HFF-Myc (cell line): ENCODE results near the gene ATP5F1A.
"Not testable (repeated sequence)": the region's sequence is repeated elsewhere in the genome, so short reads cannot be mapped to it uniquely, and the experiment has no call there.

Source experiments
- DNase-seq: peaks from one replicate; pipeline ENCODE4 v3.0.0-alpha.2; 2011; ENCODE audit warnings: low read depth; ENCODE audit errors: extremely low read depth
- H3K4me3 ChIP-seq: replicated peaks from 2 replicates; pipeline ENCODE4 v1.5.1; 2011; ENCODE audit warnings: low read depth, mild to moderate bottlenecking, control low read depth, low read length
- TF ChIP-seq, protein P1 (sequence below): IDR thresholded peaks from 2 replicates; pipeline ENCODE4 v1.5.1; 2012; ENCODE audit warnings: mild to moderate bottlenecking, low read depth, low read length, control low read depth; ENCODE audit errors: missing control alignments

Gene ATP5F1A

DNA sequence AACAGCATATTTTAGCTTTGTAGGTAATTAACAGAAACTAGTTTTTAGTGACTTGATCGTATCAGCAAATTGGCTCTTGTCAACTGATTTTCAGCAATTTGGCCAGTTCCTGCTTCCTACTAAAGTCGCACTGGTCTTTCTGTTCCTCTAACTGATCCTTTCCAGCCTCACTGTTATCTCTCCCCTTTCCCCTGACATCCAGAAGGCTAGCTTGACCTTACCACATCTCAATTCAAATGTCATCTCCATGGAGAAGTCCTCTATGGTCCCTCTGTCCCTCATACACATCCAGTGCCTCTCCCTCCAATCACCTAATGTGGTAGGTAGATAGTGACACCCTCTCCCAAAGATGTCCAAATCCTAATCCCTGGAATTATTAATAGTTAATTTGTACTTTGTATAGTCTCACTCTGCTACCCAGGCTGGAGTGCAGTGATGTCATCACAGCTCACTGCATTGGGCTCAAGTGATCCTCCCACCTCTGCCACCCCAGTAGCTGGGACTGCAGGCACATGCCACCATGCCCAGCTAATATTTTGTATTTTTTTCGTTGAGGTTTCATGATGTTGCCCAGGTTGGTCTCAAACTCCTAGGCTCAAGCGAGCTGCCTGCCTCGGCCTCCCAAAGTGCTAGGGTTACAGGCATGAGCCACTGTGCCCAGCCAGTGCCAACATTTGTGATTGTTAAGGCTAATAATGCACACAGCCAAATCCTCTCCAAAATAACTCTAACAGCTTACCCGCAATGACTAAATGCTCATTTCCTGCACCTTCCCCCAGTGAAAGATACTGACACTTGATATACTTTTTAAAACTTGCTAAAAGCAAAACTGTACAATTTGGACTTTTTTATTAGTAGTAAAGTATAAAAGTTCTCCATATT is 42.9 kb downstream of the ATP5F1A start:
- TF ChIP-seq, protein P1, sequence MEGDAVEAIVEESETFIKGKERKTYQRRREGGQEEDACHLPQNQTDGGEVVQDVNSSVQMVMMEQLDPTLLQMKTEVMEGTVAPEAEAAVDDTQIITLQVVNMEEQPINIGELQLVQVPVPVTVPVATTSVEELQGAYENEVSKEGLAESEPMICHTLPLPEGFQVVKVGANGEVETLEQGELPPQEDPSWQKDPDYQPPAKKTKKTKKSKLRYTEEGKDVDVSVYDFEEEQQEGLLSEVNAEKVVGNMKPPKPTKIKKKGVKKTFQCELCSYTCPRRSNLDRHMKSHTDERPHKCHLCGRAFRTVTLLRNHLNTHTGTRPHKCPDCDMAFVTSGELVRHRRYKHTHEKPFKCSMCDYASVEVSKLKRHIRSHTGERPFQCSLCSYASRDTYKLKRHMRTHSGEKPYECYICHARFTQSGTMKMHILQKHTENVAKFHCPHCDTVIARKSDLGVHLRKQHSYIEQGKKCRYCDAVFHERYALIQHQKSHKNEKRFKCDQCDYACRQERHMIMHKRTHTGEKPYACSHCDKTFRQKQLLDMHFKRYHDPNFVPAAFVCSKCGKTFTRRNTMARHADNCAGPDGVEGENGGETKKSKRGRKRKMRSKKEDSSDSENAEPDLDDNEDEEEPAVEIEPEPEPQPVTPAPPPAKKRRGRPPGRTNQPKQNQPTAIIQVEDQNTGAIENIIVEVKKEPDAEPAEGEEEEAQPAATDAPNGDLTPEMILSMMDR: no peak
- H3K4me3 ChIP-seq: no peak overlapping the region
- no peak for DNase-seq

DNA sequence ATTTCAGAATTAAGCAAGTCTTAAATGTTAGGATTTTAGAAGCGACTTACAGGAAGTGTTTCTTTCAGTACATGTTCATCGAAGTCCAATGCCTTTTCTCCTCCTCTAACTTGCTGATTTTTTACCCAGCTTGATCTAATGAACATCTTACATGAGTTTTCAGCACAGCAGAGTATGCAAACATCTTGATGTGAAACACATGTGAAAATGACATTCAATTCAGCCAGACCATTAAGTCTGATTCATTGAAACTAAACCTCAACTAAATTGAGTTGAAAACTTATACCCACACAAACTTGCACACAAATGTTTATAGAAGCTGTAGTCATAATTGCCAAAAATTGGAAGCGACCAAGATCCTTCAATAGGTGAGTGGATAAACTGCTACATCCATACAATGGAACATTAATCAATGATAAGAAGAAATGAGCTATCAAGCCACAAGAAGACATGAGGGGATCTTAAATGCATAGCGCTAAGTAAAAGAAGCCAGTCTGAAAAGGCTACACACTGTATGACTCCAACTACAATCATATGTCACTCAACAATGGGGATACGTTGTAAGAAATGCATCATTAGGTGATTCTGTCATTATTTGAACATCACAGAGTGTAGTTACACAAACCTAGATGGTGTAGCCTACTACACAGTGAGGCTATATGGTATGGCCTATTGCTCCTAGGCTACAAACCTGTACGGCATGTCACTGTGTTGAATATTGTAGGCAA is 44.6 kb downstream of the ATP5F1A start:
- DNase-seq: peak; percentile 67
- TF ChIP-seq, protein P1: no peak
- no peak overlapping the region for H3K4me3 ChIP-seq

DNA sequence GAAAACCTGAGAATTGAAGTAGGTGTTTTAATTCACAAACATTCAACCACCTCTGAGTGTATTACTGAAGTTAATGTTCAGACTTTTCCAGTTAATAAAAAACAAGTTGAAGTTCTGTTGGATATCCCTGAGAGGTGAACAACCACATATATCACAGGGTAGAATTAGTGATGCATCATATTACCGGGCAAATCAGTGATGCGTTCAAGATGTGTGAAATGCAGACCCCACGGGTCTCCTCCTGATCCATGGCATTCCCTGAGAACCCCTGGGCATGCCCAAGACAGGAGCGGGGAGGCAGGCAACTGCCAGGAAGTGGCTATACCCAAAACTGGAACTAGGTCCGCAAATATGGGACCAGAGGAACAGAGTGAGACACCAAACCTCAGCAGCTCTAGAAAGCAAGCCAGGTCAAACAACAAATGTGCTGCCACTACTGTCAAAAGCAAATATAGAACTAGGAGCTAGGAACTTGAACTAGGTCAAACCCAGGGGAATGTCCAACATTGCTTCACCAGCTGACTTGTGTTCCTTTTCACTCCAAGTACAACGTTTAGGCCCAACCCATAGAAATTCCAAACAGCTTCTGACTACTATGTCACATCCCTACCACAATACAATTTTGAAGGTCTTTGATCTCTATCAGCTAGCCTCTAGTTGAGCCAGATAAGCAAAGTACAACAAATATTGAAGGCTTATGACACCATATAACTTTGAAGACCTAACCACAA is 46.2 kb downstream of the ATP5F1A start:
- no peak for DNase-seq
- TF ChIP-seq, protein P1: no peak

DNA sequence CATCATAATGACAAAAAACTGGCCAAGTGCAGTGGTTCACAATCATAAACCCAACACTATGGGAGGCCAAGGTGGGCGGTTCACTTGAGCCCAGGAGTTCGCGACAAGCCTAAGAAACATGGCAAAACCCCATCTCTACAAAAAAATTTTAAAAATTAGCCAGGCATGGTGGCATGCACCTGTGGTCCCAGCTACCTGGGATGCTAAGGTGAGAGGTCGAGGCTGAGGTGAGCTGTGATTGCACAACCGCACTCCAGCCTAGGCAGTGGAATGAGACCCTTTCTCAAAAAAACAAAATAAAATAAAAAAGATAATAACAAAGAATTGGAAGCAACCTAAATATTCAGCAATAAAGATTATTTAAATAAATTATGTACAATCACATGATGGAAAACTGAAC is 47.8 kb downstream of the ATP5F1A start:
- DNase-seq: no peak
- no peak overlapping the region for H3K4me3 ChIP-seq
- TF ChIP-seq, protein P1: no peak

More for the DNA sequence above, 46.2 kb downstream of the ATP5F1A start:
- H3K4me3 ChIP-seq: no peak overlapping the region

DNA sequence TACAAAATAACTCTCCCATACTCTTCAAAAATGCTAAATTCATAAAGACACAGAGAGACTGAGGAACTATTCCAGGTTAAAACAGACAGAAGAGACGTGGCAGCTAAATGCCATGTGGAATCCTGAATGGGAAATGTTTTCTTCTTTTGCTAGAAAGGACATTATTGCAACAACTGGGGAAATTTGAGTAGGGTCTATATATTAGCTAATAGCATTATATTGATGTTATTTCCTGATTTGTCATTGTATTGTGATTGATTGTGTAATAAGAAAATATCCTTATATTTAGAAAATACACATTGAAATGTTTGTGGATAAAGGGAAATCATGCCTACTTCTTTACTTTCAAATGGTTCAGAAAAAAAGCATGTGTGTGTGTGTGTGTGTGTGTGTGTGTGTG is 49.5 kb downstream of the ATP5F1A start:
- TF ChIP-seq, protein P1: no peak
- H3K4me3 ChIP-seq: no peak overlapping the region
- no peak for DNase-seq

DNA sequence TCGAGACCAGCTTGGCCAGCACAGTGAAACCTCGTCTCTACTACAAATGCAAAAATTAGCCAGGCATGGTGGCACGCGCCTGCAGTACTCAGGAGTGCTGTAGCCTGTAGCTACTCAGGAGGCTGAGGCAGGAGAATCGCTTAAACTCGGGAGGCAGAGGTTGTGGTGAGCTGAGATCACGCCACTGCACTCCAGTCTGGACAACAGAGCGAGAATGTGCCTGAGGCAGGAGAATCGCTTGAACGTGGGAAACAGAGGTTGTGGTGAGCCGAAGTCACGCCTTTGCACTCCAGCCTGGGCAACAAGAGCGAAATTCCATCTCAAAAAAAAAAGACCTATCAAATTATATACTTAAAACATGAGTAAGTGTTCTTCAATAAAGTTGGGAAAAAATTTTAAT is 50.7 kb downstream of the ATP5F1A start:
- not testable (repeated sequence) for DNase-seq, H3K4me3 ChIP-seq

DNA sequence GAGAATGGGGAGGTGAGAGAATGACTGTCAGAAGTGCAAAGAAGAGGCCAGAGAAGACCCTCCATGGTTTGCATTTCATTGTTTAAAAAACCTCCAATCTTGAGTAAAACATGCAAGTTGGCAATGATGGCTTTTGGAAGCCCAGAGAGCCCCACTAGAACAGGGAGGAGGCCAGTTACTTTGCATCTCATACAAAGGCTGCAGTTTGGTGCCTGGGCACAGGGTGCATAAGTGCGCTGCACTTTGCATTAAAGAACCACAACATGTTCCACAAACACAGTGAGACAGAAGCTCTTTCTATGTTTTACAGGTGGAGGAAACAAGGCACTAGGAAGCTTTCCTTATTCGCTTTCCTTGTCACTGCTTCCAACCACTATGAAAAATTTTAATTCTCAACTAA is 51.4 kb downstream of the ATP5F1A start:
- no peak for DNase-seq
- no peak overlapping the region for H3K4me3 ChIP-seq
- TF ChIP-seq, protein P1: no peak
